Measurements from ENCODE around the gene SCN3B.

Gene SCN3B, protein sequence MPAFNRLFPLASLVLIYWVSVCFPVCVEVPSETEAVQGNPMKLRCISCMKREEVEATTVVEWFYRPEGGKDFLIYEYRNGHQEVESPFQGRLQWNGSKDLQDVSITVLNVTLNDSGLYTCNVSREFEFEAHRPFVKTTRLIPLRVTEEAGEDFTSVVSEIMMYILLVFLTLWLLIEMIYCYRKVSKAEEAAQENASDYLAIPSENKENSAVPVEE

DNA sequence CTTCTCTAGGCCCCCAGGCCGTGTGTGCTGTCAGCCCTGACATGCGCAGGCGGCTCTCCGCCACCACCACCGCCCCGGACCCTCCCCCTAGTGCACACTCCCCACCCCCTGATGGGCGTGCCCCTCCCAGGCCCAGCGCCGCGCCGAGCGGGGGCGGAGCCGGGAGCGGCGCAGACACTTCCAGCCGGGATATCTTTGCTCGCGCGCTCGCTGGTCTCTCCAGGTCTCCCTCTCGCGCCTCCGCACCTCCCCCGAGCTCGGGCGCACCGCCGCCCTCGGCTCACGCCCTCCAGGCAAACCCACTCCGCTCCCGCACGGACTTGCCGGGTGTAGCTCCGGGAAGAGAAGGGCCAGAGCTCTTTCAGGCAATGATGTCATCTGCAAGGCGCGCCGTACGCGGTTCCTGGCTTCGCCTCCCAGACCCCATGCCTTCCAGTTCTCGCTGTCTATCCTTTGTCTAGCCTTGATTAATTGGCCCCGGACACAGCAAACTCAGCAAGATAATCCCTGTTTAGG lies at the start of gene SCN3B:
TSS of gene SCN3B (minus strand) at position 59 of the 516 bp plus-strand sequence. CDS start 823 bp downstream, outside the sequence.
- no peak for DNase-seq

DNA sequence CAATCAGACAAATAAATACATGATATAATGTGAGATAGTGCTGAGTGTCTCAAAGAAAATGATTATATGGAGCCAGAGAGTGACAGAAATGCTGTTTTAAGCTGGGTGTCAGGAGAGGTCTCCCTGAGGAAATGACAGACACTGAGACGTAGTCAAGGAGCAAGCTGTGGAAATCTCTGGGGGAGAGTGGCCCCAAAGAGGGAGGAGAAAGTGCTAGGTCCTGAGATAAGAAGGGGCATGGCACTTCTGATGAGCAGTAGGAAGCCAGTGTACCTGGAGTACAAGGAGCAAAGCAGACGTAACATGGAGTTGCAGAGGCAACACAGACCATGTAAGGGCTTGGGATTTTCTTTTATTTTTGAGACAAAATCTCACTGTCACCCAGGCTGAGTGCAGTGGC lies 48.3 kb upstream of the SCN3B start:
- no peak for DNase-seq

DNA sequence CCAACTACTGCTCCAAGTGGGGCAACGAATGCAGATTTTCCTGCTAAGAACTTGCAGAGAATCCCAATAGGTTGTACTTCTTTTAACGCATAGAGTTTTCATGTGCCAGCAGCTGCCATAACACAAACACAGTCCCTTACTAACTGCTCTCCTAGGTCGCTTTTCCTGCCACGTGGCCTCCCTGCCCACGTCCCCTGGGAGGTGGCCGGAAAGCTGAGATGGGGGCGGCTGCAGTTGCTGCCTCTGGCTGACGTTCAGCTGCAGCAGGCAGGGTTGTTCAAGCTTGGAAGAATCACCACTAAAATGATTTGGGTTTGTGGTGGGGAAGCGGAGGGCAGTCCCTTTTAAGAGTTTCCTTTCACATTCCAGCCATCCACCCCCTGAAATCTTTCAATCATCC lies 47.7 kb upstream of the SCN3B start:
- DNase-seq = no peak

DNA sequence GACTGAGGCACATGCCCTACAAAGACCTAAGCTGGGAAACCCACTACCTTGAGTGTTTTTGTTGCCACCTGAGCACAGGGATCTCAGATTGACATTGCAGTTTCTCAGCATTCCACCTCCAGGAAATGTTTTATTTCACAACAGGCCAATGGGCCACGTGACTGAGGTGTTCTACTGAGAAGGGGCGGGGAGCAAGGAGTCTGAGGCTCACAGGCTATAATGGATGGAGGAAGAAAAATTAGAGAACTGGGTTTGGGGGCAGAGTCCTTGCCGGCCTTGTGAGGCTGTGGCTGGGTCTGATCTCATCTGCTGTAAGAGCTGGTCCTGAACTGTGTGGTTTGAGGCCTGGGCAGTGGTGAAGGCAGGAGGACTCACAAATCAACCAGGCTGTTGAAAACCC lies 46.3 kb upstream of the SCN3B start:
- DNase-seq = no peak

DNA sequence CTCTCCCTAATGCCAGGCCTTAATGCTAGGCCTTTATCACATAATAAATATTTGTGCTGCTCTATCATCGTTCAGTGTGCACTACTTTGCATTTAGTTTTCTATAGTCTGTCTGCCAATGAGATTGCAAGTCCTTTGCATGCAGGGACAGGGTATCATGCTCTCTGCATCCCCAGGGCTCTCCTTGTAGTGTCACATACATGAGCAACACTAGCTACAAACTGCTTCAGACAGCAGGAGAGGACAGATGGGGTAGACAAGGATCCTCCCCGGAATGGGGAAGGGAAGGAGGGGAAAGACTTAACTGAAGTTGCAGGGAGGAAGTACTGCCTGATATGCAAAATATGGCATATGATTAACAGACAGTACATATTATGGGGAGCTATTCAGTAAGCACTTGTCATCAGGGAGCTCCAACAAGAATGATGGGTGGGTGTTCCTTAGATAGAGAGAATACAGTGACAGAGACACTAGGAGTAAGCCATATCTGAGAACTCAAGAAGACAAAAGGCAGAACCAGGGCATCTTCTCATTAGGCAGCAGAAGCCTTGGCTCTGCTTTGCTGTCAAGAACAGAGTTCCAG lies 44.2 kb upstream of the SCN3B start:
- no peak for DNase-seq

DNA sequence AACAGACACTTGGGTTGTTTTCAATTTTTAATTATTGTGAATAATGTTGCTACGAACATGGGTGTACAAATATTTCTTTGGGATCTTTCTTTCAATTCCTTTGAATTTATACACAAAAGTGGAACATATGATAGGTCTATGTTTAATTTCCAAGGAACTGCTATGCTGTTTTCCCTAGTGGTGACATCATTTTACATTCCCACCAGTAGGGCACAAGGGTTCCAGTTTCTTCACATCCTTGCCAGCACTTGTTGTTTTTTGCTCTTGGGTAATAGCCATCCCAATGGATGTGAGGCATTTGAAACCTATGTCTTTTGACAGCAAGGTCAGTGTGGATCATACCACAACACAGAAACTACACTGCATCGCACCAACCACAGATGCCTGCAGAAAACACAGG lies 41.8 kb upstream of the SCN3B start:
- DNase-seq = no peak

DNA sequence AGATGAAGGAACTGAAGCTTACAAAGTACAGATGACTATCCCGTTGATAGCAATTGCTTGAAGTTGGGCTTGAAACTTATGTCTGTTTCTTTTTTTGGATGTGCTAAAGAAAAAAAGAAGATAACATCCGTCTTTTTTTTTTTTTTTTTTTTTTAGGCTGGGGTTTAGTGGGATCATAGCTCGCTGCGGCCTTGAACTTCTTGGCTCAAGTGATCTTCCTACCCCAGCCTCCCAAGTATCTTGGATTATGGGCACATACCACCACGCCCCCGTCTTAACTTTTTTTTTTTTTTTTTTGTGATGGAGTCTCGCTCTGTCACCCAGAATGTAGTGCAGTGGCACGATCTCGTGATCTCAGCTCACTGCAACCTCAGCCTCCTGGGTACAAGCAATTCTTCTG lies 40.8 kb upstream of the SCN3B start:
- DNase-seq = no peak

DNA sequence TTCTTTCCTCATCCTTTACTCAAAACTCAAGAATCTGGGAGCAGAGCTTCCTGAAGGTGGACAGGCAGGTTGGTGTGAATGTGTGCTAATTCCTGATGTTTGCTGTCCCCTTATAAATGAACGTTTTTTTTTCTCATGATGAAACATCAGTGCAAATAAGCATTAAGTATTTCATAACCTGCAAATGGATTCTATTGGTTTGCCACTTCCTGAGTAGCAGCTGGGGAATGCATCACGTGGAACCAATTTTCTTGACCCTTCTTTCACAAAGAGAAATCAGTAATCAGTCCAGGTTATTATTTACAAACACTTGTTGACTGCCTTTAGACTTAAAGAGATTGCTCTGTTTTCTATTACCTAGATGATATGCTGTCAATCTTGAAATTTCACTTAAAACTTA lies 40.1 kb upstream of the SCN3B start:
- no peak for DNase-seq

DNA sequence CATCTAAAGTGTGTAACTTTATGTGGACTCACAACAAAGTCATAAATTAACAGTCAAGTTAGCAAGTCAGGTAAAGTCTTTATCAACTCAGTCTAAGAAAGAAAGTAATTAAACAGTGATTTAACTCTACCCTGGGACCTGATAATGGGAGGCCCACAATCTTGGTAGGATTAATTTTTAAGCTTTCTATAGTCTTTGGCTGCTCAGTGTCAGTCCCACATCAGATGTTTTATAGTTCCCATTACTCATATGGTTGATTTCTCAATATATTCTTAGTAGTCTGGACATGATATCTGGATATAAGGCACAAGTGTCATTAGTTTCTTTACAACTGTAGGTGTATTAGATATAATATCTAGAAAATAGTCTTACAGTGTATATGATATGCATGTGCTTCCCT lies 38.5 kb upstream of the SCN3B start:
- no peak for DNase-seq

DNA sequence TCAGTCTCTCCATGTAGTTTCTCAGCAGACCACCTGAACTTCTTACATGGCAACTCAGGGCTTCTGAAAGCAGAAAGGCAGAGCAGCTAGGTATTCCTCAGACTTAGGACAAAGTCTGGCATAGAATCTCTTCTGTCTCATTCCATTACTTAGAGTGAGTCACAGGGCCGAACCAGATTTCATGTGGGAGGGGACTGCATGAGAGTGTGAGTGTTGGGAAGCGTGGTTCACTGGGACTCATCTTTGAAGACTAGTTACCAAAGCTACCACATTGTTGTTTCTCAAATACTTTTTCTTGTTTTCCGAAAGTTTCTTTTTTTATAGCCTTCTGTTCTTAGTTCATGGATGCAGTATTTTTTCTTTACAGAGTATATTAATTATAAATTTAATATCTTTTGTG lies 36.1 kb upstream of the SCN3B start:
- DNase-seq = no peak

DNA sequence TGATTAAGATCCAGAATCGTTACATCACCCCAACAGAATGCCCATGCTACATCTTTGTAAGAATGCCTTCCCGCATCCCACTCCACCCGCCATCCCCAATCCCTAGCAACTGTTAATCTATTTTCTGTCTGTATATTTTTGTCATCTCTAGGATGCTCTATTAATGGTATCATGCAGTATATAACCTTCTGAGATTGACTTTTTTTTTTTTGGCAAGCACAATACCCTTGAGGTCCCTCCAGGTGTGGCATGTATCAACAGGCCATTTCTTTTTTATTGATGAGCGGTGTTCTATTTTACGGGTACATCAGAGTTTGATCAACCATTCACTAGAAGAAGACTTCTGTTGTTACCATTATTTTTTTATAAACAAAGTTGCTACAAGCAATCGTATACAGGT lies 30.2 kb upstream of the SCN3B start:
- no peak for DNase-seq

DNA sequence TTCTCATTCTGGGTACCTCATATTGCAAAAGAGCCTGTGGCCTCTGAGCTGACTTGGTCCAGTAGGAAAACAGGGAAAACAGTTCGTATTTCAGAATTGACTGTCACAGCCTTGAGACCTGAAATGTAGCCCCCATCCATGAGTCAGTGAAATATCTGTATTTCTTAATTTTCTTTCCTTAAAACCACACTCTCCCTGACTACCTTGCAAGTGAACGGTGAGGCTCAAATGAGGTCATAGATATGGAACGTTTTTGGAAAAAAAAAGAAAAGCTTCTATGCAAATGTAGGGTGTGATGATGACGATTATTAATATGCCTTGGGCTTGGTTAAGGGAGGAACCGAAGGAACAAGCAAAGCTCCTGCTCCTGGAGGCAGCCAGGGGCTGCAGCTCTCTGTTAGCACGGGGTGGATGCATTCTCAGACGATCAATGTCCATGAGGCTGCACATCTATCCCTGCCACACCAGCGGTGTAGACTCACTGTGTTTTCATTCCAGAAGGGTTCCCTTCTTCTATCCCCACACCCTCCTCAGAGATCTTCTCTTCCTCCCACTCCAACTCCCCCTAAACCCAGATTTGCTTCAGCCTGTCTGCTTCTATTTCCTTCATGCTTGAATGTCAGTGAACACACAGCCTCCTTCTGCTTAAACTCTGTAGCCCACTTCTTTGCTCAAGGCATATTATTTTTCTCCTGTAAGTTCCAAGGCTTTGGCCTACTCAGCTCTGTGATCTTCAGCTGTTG lies 29.2 kb upstream of the SCN3B start:
- no peak for DNase-seq

DNA sequence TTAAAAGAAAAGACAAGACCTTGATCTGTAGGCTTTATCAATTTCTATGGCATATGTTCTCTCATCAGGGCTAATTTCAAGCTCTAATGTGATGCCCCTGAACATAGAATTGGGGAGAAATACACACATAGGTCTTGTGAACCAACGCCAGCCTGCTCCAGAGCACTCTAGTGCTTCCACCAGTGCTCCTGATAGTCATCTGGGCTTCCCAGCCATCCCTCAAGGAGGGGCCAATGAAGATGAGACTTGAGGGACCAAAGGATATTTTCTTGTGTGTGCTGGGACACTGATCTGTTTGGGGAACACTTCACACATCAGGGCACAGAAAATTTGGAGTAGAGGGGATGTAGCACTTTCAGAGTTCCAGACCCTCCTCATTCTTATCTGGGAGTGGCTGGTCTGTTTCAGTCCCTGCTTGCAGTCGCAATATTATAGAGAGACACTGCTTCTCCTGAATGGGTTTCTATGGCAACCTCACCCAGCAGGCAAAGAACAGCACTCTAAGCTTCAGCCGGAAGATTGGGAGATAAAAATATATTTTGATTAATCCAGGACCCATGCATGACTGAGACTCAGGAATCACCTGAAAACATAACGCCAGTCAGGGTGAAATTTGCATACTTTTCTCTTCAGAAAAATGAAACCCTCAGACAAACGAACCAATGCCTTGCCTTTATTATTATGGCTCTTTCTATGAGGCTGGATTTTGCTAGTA lies 28.4 kb upstream of the SCN3B start:
- DNase-seq = no peak

DNA sequence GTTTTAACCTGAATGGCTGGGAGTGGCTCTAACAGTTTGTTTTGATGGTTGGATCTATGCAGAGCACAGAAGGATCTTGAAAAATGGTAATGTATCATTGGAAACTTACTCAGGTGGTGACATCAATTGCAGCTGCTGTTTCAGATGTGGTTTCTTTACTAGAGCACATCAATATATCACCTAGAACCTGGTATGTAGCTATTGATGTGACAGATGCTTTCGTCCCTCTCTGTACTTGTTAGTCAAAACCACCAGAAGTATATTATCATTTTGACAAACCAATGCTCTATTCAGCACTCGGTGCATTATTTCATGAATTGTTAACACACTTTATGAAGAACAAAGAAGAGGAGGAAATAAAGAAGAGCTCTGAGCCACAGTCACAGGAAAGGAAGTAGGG lies 26.6 kb upstream of the SCN3B start:
- DNase-seq = no peak

DNA sequence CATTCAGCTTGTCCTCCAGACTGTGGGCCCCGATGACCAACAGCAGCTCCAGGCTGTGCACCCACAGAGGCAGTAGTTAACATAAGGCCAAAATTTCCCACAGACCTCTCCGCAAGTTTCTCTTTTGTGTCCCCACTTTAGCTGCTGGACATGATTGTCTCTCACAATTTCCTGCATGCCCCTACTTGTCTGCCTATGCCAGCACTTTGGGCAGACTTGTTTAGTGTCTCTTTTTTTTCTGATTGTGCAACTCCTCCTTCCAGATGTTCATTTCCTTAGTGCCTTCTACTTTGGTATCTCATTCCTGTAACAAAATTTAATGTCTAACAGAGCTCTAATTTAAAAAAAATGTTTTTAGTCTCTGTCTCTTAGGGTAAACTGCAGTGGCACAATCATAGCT lies 23.8 kb upstream of the SCN3B start:
- no peak for DNase-seq

DNA sequence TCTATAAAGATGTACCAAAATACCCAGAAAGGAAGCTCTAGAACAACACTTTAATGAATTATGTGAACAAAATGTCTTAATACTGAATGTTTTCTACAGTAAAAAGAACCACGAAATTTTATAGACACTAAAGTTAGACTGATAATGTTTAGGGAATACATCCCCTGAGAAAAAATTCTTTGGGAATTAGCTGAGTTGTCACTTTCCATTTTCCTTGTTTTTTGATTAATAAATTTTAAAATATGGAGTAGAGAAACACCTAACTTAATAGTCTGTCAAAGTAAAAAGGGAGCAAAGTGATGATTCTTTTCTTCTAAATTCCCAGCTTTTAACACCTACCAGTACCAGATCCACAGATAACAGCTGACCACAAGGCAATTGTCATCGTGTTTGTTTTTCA lies 23.1 kb upstream of the SCN3B start:
- DNase-seq = no peak

DNA sequence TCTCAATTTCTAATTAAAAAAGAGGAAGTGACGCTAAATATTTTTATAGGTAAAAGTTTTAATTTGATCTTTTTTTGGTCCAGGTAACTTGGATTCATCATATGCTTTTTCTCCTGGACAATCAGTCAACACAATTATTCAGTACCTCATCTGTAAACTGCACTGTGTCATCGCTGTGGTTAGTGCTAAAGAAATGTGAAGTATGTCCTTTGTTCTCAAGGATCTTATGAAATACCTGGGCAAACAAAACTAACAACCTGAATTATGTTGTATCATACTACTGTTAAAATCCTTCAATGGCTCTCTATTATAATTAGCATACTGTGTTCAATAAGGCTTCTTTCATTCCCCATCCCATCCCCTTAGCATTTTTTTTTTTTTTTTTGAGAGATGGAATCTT lies 19.9 kb upstream of the SCN3B start:
- DNase-seq = no peak

DNA sequence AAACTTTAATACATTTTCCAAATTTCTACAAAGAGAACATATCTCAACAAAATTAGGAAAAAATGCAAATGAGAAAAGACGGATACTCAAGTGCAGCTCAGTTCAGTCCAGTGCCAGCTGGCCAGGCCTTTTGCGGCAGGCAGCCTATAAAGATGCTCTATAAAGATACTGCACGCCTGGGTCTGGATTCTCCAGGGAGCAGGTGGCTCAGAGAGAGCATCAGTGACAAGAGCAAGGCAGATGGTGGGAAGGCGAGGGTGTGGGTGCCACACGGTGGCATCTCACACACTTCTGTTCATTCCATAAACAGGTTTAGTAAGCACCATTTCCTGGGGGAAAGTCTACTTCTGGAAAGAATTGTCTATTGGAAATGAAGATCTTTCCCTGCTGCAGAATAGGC lies 18.1 kb upstream of the SCN3B start:
- DNase-seq = no peak

DNA sequence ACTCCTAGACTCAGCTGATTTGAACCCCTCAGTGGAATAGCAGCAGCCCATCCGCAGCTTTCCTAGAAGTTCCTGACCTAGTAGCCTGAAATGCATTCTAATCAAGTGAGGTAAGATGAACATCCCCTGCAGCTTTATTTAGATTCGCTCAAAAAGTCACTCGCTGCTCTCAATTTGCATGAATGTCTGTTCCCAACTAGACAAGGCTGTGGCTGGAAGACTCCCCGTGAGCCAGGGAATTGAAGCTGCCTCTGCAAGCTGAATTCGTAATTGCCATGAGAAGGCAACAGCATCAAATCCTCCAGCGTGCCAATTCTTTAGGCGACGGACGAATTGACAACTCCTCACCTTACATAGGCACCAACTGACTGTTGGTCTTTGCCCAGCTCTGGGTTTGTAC lies 17.1 kb upstream of the SCN3B start:
- DNase-seq = no peak

DNA sequence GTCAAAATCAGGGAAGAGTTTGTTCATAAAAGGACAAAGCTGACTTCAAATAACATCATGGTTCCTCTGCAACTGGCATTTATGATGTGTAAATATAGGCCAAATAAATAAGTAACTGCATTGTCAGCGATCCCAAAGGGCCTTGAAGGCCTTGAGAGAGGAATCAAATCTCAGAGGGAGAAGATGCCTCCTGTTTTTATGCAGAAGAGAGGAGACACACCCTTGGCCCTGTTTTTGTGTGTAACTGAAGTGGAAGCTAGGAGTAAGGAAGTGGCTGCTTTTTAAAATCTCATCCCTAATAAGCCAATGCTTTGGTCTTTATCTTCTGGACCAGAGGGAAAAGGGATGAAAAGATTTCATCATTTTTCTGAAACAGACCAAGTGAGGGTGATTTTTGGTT lies 15.7 kb upstream of the SCN3B start:
- DNase-seq = no peak

DNA sequence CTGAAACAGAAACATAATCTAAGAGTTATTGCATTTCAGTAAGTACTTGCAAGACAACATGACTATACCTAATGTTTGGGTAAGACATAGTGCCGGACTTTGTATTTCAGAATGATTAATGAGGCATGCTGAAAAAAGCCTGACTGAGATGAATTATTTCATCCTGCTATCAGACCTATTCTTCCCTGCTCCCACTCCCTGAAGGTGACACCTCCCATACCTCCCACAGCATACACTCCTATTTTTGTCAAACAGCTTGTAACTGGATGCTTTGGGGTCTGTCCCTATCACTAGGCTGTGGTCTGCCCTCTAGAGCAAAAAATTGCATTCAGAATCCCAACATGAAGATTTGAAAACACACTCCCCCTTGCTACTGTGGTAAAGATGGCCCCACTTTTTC lies 10.9 kb upstream of the SCN3B start:
- DNase-seq = no peak

DNA sequence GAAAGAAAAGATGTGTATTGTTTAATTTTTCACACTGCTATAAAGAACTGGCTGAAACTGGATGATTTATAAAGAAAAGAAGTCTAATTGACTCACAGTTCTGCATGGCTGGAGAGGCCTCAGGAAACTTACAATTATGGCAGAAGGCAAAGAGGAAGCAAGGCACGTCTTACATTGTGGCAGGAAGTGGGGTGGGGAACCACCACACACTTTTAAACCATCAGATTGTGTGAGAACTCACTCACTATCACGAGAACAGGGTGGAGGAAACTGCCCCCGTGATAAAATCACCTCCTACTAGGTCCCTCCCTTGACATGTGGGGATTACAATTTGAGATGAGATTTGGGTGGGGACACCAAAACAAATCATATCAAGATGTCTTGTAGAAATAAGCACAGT lies 5.5 kb upstream of the SCN3B start:
- DNase-seq = peak; percentile 13

DNA sequence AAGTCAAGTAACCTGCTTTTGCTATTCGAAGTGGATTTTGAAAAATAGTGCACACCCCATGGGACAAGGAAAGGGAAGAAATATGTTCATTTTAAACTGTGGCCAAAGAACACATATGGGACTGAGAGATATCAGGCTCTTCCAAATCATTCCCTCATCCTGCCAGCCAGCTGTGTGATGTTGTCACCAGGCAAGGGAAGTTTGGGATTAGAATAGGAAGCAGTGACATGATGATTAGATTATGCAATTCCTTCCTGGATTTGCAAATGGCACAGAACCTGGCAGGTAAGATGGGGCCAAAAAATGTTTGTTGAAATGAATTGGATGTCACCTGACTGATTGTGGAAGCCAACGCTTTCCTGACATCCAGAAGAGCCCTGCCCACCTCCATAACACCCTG lies 4.9 kb upstream of the SCN3B start:
- no peak for DNase-seq
